GM19099 (cell line): ENCODE results near the gene DGCR2.

Source experiments
- POLR2A ChIP-seq: IDR thresholded peaks from 3 replicates; pipeline ENCODE4 v1.6.1; 2011; ENCODE audit warnings: low read depth; ENCODE audit not compliant: insufficient read length; ENCODE audit errors: extremely low read depth

The DGCR2 gene

DNA sequence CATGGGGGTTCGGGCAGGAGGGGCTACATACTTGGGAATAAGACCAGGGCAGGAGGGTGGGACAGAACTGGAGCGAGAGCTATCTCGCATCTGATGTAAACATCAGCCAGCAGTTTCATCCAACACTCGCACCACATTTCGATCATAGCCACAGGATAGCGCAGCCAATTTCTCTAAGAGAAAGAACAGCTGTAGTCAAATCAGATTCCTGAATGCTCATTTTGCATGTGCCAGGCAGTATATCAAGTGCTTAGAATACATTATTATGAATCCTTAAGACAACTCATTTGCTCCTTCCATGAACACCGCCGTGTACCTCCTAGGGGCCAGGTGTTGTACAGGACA, 14.5 kb downstream of the DGCR2 start:
- TF ChIP-seq POLR2A = no peak

DNA sequence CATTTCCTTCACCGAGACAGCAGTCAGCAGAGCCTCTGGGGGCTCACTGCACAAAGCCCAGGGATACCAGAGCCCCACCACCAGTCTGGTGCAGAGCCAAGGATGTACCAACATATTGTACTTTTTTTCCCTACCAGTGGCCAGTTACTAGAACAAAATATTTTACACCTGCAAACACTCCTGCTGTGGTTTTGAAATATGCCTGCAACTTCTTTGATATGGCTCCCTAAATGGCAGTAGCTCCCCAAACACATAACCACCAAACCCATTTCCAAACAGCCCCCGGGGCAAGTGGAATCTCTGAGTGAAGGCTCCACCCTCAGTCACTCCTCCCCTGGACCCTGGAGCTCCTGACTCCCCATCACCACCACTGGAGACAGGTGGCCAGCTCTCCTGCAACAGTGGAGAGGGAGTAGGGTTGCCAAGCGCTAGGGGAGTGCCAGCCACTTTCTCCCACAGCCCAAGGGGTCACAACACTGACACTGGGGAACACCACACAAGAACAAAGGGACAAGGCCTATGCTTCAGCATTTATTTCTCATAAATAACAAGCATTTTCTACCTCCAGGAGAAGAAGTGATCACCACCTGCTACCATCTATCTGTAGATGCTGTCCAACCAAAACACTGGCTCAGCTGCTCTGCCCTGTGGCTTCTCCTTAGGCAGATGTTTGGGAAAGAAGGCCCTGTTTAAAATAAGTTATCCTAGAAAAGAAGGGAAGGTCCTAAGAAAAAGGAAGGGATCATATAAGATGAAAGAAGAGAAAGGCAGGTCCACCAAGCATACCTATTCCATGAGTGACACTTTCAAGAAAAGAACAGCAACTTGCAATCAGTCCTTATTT, 15.1 kb downstream of the DGCR2 start:
- no peak for TF ChIP-seq POLR2A

DNA sequence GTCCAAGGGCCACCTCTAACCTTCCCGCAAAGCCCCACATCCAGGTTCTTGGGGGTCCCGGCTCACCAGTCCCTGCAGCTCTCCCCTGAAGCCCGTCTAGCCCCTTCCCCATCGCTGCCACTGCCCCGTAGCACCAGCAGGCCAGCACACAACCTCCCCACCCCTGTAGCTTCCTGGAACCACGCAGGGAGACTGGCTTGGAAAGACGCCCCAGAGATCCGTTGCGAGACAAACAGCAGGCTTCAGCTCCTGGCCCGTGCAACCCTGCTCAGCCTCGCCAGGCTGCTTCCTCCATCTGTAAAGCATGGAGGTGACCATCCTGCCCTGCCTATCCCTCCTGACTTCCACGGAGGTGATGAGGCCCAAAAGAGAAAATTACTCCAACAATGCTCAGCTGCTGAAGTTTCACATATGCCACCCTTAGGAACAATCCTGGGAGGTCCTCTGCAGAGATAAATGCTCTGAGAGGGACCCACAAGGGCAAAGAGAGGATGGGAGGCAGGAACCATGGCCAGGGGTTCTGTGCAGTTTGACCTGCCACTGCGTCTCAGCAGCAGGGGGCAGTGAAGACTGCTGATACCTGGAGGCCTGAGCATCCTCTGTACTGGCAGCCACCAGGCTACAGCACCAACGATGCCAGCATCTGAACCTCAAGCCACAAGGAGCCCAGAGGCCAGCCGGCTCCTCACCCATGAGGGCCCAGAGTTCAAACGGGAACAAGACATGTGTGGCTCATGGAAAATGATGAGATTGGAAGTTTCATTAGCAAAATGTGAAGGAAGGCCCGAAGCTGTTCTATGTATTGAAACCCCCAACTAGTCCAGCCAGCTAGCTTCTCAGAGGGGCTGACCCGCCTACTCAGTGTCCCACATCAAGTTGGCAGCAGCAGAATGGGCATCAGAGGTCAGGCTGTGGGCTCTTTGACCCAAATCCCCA, 16.1 kb downstream of the DGCR2 start:
- TF ChIP-seq POLR2A = no peak

DNA sequence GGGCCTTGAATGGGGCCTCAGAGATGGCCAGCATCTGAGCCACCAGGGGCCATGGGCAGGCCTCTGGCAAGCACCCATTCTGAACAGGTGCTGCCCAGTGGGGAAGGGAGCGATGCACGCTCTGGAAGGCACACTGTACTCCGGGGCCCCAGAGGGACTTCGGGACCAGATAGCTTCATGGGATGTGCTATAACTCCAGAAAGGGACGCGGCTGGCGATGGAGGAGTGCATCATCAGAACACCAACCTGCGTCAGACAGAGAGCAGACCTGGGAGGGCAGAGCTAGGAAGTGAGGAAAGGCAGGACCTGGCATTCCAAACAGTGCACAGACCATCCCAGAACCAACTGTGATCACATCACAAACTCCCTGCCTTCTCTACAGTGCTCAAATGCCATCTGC, 16.8 kb downstream of the DGCR2 start:
- TF ChIP-seq POLR2A = no peak

DNA sequence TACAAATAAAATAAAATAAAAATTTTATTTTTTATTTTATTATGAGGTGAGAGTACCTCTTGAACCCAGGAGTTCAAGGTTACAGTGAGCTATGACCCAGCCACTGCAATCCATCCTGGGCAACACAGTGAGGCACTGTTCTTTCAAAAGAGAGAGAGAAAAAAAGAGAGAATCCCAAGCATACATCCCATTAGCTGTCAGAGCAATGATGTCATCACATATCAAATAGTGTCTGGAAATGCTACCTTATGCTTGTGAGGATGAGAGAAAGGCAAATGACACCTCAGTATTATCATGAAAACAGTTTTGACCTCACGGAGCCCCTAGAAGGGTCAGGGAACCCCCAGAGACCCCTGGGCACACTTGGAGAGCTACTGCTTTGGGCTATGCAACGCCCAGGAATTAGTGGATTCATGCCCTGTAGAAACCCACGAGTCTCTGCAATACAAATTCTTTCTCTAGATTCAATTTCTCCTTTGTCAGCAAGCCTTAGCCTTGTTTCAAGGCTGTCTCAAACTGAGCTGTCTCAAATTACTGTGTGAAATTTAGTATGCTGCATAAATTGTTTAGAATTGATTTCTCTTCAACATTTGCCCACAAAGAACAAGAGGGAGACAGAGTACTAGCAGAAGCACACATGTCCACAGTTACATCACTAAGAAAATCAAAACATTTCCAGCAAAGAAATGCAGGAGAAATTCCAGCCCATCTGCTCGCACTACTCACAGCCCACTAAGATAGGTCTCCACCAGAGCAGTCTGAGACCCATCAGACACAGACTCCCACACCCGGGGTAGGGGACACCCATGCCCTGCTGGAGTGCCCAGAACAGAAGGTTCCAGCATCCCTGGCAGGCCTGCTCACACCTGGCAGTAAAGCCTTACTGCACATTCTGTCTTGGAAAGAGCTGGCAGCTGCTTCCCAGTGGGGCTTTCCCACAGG, 18.1 kb downstream of the DGCR2 start:
- TF ChIP-seq POLR2A = no peak

DNA sequence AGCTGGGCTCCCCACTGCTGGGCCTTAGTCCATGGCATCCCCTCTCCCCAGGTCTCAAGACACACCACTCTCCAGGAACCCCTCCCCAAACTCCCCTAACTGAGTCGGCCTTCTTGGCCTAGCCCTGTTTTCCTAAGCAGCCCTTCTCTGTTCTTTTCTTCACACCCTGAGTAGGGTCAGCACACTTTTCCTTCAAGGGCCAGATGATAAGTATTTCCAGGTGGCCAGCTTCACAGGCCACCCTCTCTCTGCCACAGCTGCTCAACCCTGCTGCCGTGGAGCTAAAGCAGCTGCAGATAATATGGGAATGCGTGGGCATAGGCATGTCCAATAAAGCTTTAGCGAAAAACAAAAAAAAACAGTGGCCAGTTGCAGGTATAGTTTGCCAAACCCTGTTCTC, 24.1 kb downstream of the DGCR2 start:
- TF ChIP-seq POLR2A = no peak

DNA sequence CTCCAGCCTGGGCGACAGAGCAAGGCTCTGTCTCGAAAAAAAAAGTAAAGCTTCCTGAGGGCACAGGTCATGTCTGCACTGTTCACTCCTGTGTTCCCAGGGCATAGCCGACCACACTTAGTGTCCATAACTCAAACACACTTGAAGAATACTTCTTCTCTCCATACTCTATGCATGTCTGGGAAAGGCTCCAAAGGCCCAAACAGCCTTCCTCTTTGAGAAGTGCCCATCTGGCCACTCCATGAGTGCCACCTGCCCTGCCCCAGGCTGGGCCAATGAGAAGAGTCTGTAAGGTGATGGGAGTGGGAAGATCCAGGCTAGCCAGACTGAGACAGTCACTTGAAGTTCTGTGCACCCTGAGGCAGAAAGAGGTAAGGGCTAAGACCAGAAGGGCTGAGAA, 24.7 kb downstream of the DGCR2 start:
- TF ChIP-seq POLR2A = no peak

DNA sequence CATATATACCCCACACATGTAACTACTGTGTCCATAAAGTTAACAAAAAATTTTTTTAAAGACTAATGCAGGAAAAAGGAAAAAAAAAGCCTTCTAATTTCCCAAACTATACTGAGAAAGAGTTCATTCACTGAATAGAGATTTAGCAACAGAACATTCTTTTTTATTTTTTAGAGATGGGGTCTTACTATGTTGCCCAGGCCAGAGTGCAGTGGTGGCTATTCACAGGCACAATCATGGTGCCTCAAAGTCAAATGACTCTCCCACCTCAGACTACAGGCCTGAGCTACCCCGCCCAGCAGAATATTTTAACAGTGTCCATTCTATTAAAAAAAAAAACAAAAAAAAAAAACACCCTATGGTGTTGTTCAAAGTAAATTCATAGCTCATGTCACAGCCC, 25.7 kb downstream of the DGCR2 start:
- TF ChIP-seq POLR2A = no peak

DNA sequence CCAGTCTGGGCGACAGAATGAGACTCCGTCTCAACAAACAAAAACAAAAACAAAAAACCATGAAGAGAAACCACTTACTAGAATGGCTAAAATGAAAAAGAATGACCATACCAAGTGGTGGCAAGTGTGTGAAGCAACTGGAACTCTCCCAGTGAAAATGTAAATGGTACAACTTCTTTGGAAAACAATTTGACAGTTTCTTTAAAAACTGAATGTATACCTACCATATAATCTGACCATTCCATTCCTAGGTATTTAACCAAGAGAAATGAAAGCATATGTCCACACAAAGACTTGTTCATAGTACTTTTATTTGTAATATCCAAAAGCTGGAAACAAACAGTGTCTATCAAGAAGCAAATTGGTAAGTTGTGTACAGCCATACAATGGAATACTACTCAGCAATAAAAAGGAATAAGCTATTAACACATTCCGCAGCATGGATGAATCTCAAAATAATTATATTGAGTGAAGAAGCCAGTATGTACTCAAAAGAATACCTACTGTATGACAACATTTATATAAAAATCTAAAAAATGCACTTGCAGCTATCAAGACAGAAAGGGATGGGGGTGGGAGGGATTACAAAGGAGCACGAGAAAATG, 27.7 kb downstream of the DGCR2 start:
- TF ChIP-seq POLR2A = no peak

DNA sequence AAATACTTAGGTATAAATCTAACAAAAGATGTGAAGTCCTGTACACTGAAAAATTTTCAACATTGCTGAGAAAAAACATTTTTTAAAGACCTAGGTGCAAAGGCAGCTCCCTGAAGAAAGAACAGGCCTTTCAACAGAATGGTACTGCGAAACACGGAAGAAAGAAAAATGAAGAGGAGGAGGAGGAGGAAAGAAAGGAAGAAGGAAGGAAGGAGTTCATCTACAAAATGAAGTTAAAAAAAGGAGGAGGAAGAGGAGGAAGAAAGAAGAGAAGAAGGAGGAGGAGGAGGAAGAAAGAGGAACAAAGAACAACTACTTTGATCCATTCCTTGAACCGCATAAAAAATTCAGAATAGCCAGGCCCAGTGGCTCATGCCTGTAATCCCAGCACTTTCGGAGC, 29.5 kb downstream of the DGCR2 start:
- TF ChIP-seq POLR2A = no peak

DNA sequence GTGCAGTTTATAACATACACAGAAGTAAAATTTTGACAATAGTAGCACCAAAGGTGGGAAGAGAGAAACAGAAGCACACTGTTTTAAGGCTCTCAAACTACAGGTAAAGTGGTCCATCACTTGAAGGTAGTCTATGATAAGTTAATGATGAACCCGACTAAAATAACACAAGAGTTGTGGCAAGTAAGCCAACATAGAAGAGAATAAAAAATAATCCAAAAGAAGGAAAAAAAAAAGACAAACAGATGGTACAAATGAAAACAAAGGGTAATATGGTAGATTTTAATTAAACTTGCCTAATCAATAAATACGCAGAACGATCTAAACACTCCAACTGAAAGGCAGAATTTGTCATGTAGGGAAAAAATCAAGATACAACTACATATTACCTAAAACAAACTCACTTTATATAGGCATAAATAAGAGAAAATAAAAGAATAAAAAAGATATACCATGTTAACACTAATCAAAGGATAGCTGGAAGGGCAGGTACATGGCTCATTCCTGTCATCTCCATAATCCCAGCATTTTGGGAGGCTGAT, 31.6 kb downstream of the DGCR2 start:
- no peak for TF ChIP-seq POLR2A

DNA sequence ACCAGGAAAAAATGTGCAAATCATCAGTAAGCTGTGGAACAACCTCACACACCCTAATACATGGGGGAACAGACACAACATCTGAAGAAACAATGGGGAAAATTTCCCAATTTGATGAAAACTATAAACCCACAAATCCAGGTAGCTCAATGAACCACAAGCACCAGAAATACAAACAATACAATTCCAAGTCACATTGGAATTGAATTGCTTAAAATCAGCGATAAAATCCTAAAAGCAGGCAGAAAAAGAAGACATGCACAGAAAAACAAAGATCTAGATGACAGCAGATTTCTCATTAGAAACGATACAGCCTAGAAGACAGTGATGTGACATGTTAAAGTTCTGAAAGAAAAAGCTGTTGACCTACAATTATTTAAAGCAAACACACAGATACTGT, 32.0 kb downstream of the DGCR2 start:
- no peak for TF ChIP-seq POLR2A

DNA sequence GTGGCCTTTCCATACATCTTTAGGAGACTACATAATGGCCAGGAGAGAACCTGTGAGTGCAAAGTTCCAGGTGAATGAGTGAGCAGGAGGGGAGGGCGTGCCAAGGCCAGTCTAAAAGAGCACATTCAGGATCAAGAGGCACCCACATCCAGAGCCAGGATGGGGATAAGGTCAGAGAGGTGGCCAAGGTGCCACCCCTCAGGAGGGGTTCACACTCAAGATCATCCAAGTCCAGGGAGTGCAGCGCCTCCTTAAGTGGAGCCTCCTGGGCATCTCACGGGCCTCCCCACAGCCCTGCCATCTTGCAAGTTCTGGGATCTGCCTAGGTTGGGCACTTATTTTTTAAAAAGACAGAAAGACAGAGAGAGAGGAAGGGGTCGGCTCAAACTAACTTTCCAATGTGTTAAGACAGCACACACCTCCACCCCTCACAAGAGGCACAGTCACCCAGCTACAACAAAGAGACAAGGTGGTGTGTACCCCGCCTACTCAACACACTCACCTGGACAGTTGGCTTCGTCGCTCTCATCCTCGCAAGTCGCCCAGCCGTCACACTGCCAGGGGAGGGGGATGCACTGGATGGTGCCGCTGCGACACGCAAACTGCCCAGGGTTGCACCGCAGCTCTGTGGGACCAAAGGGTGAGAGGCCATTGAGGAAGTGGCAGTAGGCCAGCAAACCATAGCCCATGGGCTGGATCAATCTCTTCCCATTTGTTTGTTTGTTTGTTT, 33.2 kb downstream of the DGCR2 start:
- TF ChIP-seq POLR2A = no peak

DNA sequence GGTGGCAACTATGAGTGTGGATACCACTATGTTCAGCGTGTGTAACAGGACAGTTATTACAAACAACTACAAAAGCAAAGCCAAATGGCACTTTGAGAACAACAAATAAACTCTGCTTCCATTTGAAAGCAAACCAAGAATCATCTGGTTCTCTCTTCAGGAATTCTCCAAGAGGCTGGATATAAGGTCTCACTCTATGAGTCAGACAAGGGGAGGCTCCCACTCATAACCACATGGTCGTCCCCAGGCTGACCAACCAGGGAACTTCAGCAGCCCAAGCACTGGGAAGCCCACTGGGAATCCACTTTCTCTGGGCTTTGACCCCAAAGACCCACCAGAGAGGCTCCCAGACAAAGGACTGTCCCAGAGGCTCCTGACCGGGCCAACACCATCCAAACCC, 35.3 kb downstream of the DGCR2 start:
- TF ChIP-seq POLR2A = no peak
